ENCODE data around the gene MIAT. TPM values are rescaled to one million over a fixed set of nuclear protein-coding genes. Genes with fewer than 3 reads are reported as not detected.

The MIAT gene
- total RNA-seq, 2 donors from 2014 or later = 1.2 to 4.4 TPM

DNA sequence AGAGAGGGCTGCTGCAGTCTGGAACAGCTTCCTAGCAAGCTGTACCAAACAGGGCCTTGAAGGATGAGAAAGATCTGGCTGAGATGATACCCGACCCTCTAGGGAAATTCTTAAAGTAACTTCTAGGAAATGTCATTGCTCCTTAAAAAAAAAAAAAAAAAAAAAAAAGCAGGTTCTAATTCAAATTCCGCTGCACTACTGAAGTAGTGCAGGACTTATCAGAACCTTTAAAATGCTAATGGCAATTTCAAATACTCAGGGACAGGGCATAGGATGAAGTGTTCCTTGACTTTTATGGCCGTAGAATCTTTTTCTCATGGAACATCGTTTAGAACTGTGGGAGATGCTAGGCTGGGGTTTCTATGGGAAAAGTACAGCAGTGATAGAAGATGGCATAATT, 13.1 kb downstream of the MIAT start:
- Mint-ChIP-seq H3K4me3 (no peak overlapping the region), H3K27ac (no peak overlapping the region), H3K27me3 (ENCODE audit: insufficient read depth) (no peaks in the 10 kb centered on the region), H3K36me3 (ENCODE audit: low read depth) (no peaks in the 10 kb centered on the region), H3K4me1 (peaks cover 19% of the 10 kb centered on the region), H3K9me3 (no peaks in the 10 kb centered on the region)
- Histone ChIP-seq H3K36me3 (ENCODE audit: control insufficient read depth, insufficient read depth, low read length) (no peaks in the 10 kb centered on the region), H3K27ac (ENCODE audit: low read depth, low read length) (no peak overlapping the region), H3K4me3 (ENCODE audit: low read length) (no peak overlapping the region), H3K9me3 (ENCODE audit: control insufficient read depth, low read length) (no peaks in the 10 kb centered on the region), H3K4me1 (ENCODE audit: control insufficient read depth, insufficient read depth, low read length) (no peaks in the 10 kb centered on the region), H3K9ac (ENCODE audit: extremely low read depth, low read length, poor library complexity, severe bottlenecking) (no peak overlapping the region), H3K27me3 (ENCODE audit: control insufficient read depth, insufficient read depth, low read length, poor library complexity, severe bottlenecking) (no peaks in the 10 kb centered on the region)
- no peak for DNase-seq
- TF ChIP-seq, protein P1, sequence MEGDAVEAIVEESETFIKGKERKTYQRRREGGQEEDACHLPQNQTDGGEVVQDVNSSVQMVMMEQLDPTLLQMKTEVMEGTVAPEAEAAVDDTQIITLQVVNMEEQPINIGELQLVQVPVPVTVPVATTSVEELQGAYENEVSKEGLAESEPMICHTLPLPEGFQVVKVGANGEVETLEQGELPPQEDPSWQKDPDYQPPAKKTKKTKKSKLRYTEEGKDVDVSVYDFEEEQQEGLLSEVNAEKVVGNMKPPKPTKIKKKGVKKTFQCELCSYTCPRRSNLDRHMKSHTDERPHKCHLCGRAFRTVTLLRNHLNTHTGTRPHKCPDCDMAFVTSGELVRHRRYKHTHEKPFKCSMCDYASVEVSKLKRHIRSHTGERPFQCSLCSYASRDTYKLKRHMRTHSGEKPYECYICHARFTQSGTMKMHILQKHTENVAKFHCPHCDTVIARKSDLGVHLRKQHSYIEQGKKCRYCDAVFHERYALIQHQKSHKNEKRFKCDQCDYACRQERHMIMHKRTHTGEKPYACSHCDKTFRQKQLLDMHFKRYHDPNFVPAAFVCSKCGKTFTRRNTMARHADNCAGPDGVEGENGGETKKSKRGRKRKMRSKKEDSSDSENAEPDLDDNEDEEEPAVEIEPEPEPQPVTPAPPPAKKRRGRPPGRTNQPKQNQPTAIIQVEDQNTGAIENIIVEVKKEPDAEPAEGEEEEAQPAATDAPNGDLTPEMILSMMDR (conservative IDR thresholded peaks at IDR 0.05) = no peak
- WGBS, 2 experiments (ENCODE audit: insufficient coverage in 1 of 2, insufficient read length in 1 of 2) = 83 to 85% methylated on average over 2 to 4 of the region's 4 CpGs

DNA sequence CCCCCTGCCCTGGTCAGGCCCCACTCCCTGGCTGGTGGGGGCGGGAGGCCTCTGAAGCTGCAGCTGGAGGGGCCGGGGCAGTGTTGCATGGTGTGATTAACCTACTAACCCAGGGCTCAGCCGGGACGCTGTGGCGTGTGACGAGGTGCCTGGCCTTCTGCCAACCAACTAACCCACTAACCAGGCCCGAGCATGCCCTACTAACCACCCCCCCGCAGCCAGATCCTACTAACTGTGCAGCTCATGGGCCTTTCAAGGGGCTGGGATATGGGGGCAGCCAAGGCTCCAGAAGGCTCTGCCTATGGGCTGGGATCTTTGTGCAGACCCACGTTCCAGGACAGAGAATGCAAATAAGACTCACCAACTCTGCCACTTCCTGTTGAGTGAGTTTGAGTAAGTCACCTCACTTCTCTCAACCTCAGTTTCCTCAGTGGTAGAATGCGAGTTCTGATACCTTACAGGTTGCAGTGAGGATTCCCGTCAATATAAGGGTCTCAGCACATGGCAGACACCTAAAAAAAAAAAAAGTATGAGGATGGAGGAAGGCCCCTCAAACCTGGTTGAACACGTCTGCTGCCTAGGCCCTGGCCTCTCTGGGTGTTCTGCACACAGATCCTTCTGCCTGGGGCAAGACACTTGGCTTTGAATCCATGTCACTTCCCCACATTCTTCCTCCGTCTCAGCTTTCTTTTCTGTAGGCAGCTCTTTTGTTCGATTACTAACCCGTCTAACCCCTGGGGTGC, 14.1 kb downstream of the MIAT start:
- Histone ChIP-seq H3K27ac (ENCODE audit: low read depth, low read length) (peak overlapping the region; percentile 90), H3K9ac (ENCODE audit: extremely low read depth, low read length, poor library complexity, severe bottlenecking) (no peak overlapping the region), H3K4me1 (ENCODE audit: control insufficient read depth, insufficient read depth, low read length) (no peaks in the 10 kb centered on the region), H3K4me3 (ENCODE audit: low read length) (no peak overlapping the region), H3K9me3 (ENCODE audit: control insufficient read depth, low read length) (no peaks in the 10 kb centered on the region), H3K27me3 (ENCODE audit: control insufficient read depth, insufficient read depth, low read length, poor library complexity, severe bottlenecking) (no peaks in the 10 kb centered on the region), H3K36me3 (ENCODE audit: control insufficient read depth, insufficient read depth, low read length) (no peaks in the 10 kb centered on the region)
- Mint-ChIP-seq H3K27ac (peak overlapping the region; percentile 98), H3K36me3 (ENCODE audit: low read depth) (no peaks in the 10 kb centered on the region), H3K4me3 (no peak overlapping the region), H3K4me1 (peaks cover 19% of the 10 kb centered on the region), H3K27me3 (ENCODE audit: insufficient read depth) (no peaks in the 10 kb centered on the region), H3K9me3 (no peaks in the 10 kb centered on the region)
- TF ChIP-seq, protein P1 (conservative IDR thresholded peaks at IDR 0.05) = no peak
- 89 to 91% methylated on average over 6 to 15 of the region's 15 CpGs for WGBS, 2 experiments (ENCODE audit: insufficient coverage in 1 of 2, insufficient read length in 1 of 2)
- DNase-seq = no peak

DNA sequence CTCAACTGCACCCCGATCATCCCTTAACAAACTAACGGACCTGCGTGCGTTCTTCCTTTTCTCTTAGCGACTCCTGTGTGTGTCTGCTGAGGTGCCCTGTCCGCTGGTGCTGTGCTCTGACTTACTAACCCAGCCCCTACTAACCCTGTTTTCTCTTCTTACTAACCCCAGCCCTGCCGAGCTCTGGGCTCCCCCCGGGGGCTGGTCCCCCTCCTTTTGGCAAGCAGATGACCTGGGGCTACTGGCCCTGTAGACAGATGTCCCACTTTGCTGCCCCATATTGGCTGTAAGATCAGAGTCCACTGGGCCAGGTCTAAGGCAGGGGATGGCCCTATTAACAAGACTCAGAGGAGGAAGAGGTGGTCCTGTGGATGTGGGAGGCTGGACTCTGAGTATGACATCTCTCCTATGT, 14.7 kb downstream of the MIAT start:
- no peaks in the 10 kb centered on the region for H3K27me3 ChIP-seq (ENCODE audit: control insufficient read depth, insufficient read depth, low read length, poor library complexity, severe bottlenecking)
- H3K4me3 ChIP-seq (ENCODE audit: low read length) = peak overlapping the region; percentile 83
- no peaks in the 10 kb centered on the region for H3K36me3 ChIP-seq (ENCODE audit: control insufficient read depth, insufficient read depth, low read length)
- peaks cover 19% of the 10 kb centered on the region for H3K4me1 Mint-ChIP-seq
- peak overlapping the region; percentile 90 for H3K27ac ChIP-seq (ENCODE audit: low read depth, low read length)
- H3K4me1 ChIP-seq (ENCODE audit: control insufficient read depth, insufficient read depth, low read length) = no peaks in the 10 kb centered on the region
- peak overlapping the region; percentile 98 for H3K27ac Mint-ChIP-seq
- no peak overlapping the region for H3K9ac ChIP-seq (ENCODE audit: extremely low read depth, low read length, poor library complexity, severe bottlenecking)
- H3K36me3 Mint-ChIP-seq (ENCODE audit: low read depth) = no peaks in the 10 kb centered on the region
- 86 to 94% methylated on average over 4 to 8 of the region's 8 CpGs for WGBS, 2 experiments (ENCODE audit: insufficient coverage in 1 of 2, insufficient read length in 1 of 2)
- no peaks in the 10 kb centered on the region for H3K9me3 Mint-ChIP-seq
- DNase-seq = no peak
- peak overlapping the region; percentile 82 for H3K4me3 Mint-ChIP-seq
- no peaks in the 10 kb centered on the region for H3K9me3 ChIP-seq (ENCODE audit: control insufficient read depth, low read length)
- TF ChIP-seq, protein P1 (conservative IDR thresholded peaks at IDR 0.05) = no peak
- H3K27me3 Mint-ChIP-seq (ENCODE audit: insufficient read depth) = no peaks in the 10 kb centered on the region
